SK-N-SH (cell line): ENCODE results near the gene SRF. TPM values are rescaled to one million over a fixed set of nuclear protein-coding genes. Genes with fewer than 3 reads are reported as not detected.

Source experiments
- CTCF ChIA-PET: fragments of 300-600, 350-600 bp; formaldehyde crosslinking; extraction: SDS; loops from one replicate; lab custom pipeline; 2021; lab: Yijun Ruan, JAX
- POLR2A ChIA-PET: fragments of 350-600 bp; sonication (Branson Sonifier 250); formaldehyde crosslinking; extraction: SDS; loops from one replicate; lab custom pipeline; 2020; ENCODE audit warnings: antibody characterized with exemption, inconsistent platforms; lab: Yijun Ruan, JAX
- DNase-seq: peaks from one replicate; pipeline ENCODE4 v3.0.0; 2012
- H2AFZ ChIP-seq: fragments of 200-600 bp; sonication (generic); 2 replicates; pipeline ENCODE4 v1.8.1; 2016; ENCODE audit warnings: antibody characterized with exemption, mild to moderate bottlenecking, low read depth
- H3F3A ChIP-seq: fragments of 200-600 bp; sonication (generic); replicated peaks from 2 replicates; pipeline ENCODE3; 2016; ENCODE audit warnings: antibody characterized with exemption, mild to moderate bottlenecking; ENCODE audit not compliant: insufficient read depth
- H3K27ac ChIP-seq, 2 experiments: fragments of 200-500 bp in 1 of 2; fragments of 200-600 bp in 1 of 2; sonication (Bioruptor generic) in 1 of 2; sonication (generic), shearing (Covaris generic) in 1 of 2; 2 replicates each; pipeline versions ENCODE4 v1.5.1 to v1.6.1; 2014 to 2016; ENCODE audit warnings: low read depth in 2 of 2, inconsistent platforms in 1 of 2, low read length in 1 of 2, mild to moderate bottlenecking in 1 of 2, mixed read lengths in 1 of 2
- H3K27me3 ChIP-seq: fragments of 200-600 bp; sonication (generic), shearing (Covaris generic); 2 replicates; pipeline ENCODE4 v1.6.1; 2016; ENCODE audit warnings: mixed run types; ENCODE audit not compliant: insufficient read depth
- H3K36me3 ChIP-seq, 2 experiments: fragments of 200-500 bp in 1 of 2; fragments of 200-600 bp in 1 of 2; sonication (Bioruptor generic) in 1 of 2; sonication (generic) in 1 of 2; replicated peaks in 1 of 2; 2 replicates each; pipeline versions ENCODE3 to v1.5.1; 2014 to 2016; ENCODE audit warnings: low read length in 1 of 2, mild to moderate bottlenecking in 1 of 2; ENCODE audit not compliant: insufficient read depth in 2 of 2, control insufficient read depth in 1 of 2
- H3K4me1 ChIP-seq, 2 experiments: fragments of 200-500 bp in 1 of 2; fragments of 200-600 bp in 1 of 2; sonication (Bioruptor generic) in 1 of 2; sonication (generic), shearing (Covaris generic) in 1 of 2; 2 replicates each; pipeline versions ENCODE4 v1.5.1 to v1.6.1; 2014 to 2016; ENCODE audit warnings: low read depth in 1 of 2, low read length in 1 of 2, mixed run types in 1 of 2; ENCODE audit not compliant: insufficient read depth in 2 of 2, control insufficient read depth in 1 of 2
- H3K4me2 ChIP-seq: fragments of 200-600 bp; sonication (generic), shearing (Covaris generic); 2 replicates; pipeline ENCODE4 v1.6.1; 2017; ENCODE audit warnings: mixed run types
- H3K4me3 ChIP-seq, 2 experiments: fragments of 200-500 bp in 1 of 2; fragments of 200-600 bp in 1 of 2; sonication (Bioruptor generic) in 1 of 2; sonication (generic), shearing (Covaris generic) in 1 of 2; 2 replicates each; pipeline versions ENCODE4 v1.5.1 to v1.8.1; 2014 to 2016; ENCODE audit warnings: low read depth in 2 of 2, inconsistent platforms in 1 of 2, low read length in 1 of 2, mild to moderate bottlenecking in 1 of 2, mixed read lengths in 1 of 2, moderate library complexity in 1 of 2
- H3K79me2 ChIP-seq: fragments of 200-600 bp; sonication (generic); 2 replicates; pipeline ENCODE4 v1.8.1; 2017; ENCODE audit warnings: mild to moderate bottlenecking; ENCODE audit not compliant: insufficient read depth
- H3K9ac ChIP-seq: fragments of 200-600 bp; sonication (generic); 2 replicates; pipeline ENCODE4 v1.6.1; 2017; ENCODE audit warnings: mixed run types
- H3K9me2 ChIP-seq: fragments of 200-600 bp; sonication (generic); 2 replicates; pipeline ENCODE4 v1.6.1; 2017; ENCODE audit warnings: mixed run types
- H3K9me3 ChIP-seq: fragments of 200-600 bp; sonication (generic); 2 replicates; pipeline ENCODE4 v1.6.1; 2017; ENCODE audit warnings: mixed run types, mild to moderate bottlenecking, moderate library complexity
- H4K20me1 ChIP-seq: fragments of 200-600 bp; sonication (generic); 2 replicates; pipeline ENCODE4 v1.6.1; 2017; ENCODE audit warnings: mild to moderate bottlenecking, mixed run types; ENCODE audit not compliant: insufficient read depth
- ELF1 ChIP-seq: IDR thresholded peaks from 2 replicates; pipeline ENCODE4 v1.4.0; 2012
- FOSL2 ChIP-seq: IDR thresholded peaks from 2 replicates; pipeline ENCODE4 v1.4.0; 2012; ENCODE audit warnings: low read depth, mild to moderate bottlenecking, moderate library complexity, borderline replicate concordance
- FOXM1 ChIP-seq: IDR thresholded peaks from 2 replicates; pipeline ENCODE4 v1.4.0; 2012; ENCODE audit warnings: low read depth, mild to moderate bottlenecking
- GABPA ChIP-seq: IDR thresholded peaks from 2 replicates; pipeline ENCODE4 v1.4.0; 2012; ENCODE audit warnings: low read depth, mild to moderate bottlenecking
- GATA2 ChIP-seq: sonication (generic); formaldehyde crosslinking; IDR thresholded peaks from 2 replicates; pipeline ENCODE4 v1.5.0; 2020; ENCODE audit warnings: mild to moderate bottlenecking, missing genetic modification reagents
- MXI1 ChIP-seq: IDR thresholded peaks from 2 replicates; pipeline ENCODE4 v1.6.1; 2012; ENCODE audit warnings: mild to moderate bottlenecking, low read depth, low read length, improper control_type of control experiment
- POLR2AphosphoS5 ChIP-seq: IDR thresholded peaks from 2 replicates; pipeline ENCODE4 v1.6.1; 2012; ENCODE audit warnings: low read depth, low read length
- RAD21 ChIP-seq: IDR thresholded peaks from 2 replicates; pipeline ENCODE4 v1.6.1; 2012; ENCODE audit warnings: mild to moderate bottlenecking, low read length
- RCOR1 ChIP-seq: fragments of 150-350 bp; IDR thresholded peaks from 2 replicates; pipeline ENCODE4 v1.6.1; 2017; ENCODE audit warnings: antibody characterized with exemption, low read length
- RFX5 ChIP-seq: IDR thresholded peaks from 2 replicates; pipeline ENCODE4 v1.6.1; 2012; ENCODE audit warnings: mild to moderate bottlenecking, improper control_type of control experiment, low read length
- SIN3A ChIP-seq: IDR thresholded peaks from 2 replicates; pipeline ENCODE4 v1.6.1; 2012; ENCODE audit warnings: low read depth, mild to moderate bottlenecking, low read length, moderate library complexity, borderline replicate concordance
- SMC3 ChIP-seq: IDR thresholded peaks from 2 replicates; pipeline ENCODE4 v1.6.1; 2012; ENCODE audit warnings: low read depth, low read length, improper control_type of control experiment
- TEAD4 ChIP-seq: IDR thresholded peaks from 2 replicates; pipeline ENCODE4 v1.4.0; 2012; ENCODE audit warnings: mild to moderate bottlenecking, borderline replicate concordance; ENCODE audit not compliant: insufficient read depth
- WGBS: methylation state at CpG from one replicate; pipeline ENCODE4 v1.1.6; 2017; ENCODE audit warnings: low lambda C conversion rate; 5-methylcytosine and 5-hydroxymethylcytosine counted together
- polyA plus RNA-seq, 3 experiments: library from polyadenylated mRNA; depleted of rRNA; stranded (reverse); fragments of >200 nt; gene quantifications; 2 replicates each; pipeline ENCODE4 v1.2.3, GENCODE V29; 2012
- TF ChIP-seq, protein P1 (sequence below): IDR thresholded peaks from 2 replicates; pipeline ENCODE4 v1.4.0; 2012; ENCODE audit warnings: low read depth
- TF ChIP-seq, protein P2 (sequence below): IDR thresholded peaks from 2 replicates; pipeline ENCODE4 v1.4.0; 2012; ENCODE audit warnings: low read depth, borderline replicate concordance
- TF ChIP-seq, protein P3 (sequence below): IDR thresholded peaks from 2 replicates; pipeline ENCODE4 v1.6.1; 2012; ENCODE audit warnings: mild to moderate bottlenecking, low read depth, low read length, moderate library complexity

Gene SRF
- polyA plus RNA-seq, 1 of the 3 experiments (the other 2 are of a cell fraction) = 31.7 TPM

DNA sequence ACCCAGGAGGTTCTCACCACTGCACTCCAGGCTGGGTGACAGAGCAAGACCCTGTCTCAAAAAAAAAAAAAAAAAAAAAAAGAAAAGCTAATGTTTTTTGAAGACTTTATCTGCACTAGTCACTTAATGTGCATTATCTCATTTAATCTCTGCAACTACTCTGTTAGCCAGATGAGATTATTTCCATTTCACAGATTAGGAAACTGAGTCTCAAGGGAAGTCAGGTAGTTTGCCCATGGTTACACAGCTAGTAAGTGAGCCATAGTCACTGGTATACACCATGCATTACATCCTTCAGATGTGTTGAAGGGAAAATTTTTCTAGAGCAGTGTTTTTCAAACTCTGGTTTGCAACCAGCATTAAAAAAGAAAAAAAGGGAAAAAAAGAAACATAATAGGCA, 7.2 kb upstream of the SRF start (continued):
- no peak for TF ChIP-seq RAD21

DNA sequence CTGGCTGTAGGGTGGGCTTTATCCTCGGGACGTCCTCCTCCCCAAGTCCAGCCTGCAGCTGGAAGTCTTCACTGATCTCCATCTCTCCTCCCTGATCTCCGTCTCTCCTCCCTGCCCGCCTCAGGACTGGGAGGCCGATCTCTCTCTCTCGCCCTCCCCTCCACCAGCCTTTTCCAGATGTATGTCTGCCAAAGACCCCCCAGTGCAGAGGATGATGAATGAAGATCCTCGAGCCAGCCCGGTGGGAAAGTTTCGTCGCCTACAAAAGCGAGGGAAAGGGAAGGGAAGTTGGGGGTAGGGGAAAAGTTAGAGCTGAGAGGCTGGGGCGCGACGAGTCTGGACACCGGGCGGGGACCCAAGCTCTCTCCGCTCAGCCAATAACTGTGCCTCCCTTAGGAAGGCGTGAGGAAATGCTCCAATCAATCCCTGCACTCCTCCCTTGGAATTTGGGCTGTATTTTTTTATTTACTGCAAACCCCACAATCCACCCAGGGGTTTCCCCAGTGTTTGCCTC, 595 bp upstream of the SRF start:
- TF ChIP-seq SMC3 (no peak), TEAD4 (no peak)
- TF ChIP-seq, protein P1, sequence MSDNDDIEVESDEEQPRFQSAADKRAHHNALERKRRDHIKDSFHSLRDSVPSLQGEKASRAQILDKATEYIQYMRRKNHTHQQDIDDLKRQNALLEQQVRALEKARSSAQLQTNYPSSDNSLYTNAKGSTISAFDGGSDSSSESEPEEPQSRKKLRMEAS = 0 out of 2 replicates have a peak, but pooled peaks have one; percentile 33
- no peaks in the 10 kb centered on the region for H3K9me2 ChIP-seq
- CTCF ChIA-PET = interaction anchor here (0.6 to 5.2 kb wide), 10 partner anchors 10 to 268 kb away, joined by 3 to 33 read pairs (median 4); partner anchors contain the start of genes CUL9 and DNPH1
- H3F3A ChIP-seq = peaks cover 13% of the 10 kb centered on the region
- H3K79me2 ChIP-seq = peaks cover 30% of the 10 kb centered on the region
- H3K4me1 ChIP-seq = peaks cover 18 to 30% of the 10 kb centered on the region in 2 experiments
- H3K27ac ChIP-seq = peak overlapping the region; percentile 87 to 91
- peak overlapping the region; percentile 81 for H3K4me2 ChIP-seq
- peaks cover 7% of the 10 kb centered on the region in 2 experiments for H3K36me3 ChIP-seq
- peaks cover 15% of the 10 kb centered on the region for H4K20me1 ChIP-seq
- no peaks in the 10 kb centered on the region for H3K27me3 ChIP-seq
- 3% methylated on average over 18 of the region's 18 CpGs for WGBS
- DNase-seq = peak; percentile 78
- no peaks in the 10 kb centered on the region for H3K9me3 ChIP-seq
- peak overlapping the region; percentile 65 to 84 for H3K4me3 ChIP-seq
- POLR2A ChIA-PET = interaction anchor here (1.0 to 1.3 kb wide), 3 partner anchors 28 to 156 kb away, joined by 3 to 6 read pairs (median 3); partner anchors contain the start of genes KLHDC3, MEA1 and RRP36
- peak overlapping the region; percentile 69 for H3K9ac ChIP-seq
- H2AFZ ChIP-seq = peak overlapping the region; percentile 84

DNA sequence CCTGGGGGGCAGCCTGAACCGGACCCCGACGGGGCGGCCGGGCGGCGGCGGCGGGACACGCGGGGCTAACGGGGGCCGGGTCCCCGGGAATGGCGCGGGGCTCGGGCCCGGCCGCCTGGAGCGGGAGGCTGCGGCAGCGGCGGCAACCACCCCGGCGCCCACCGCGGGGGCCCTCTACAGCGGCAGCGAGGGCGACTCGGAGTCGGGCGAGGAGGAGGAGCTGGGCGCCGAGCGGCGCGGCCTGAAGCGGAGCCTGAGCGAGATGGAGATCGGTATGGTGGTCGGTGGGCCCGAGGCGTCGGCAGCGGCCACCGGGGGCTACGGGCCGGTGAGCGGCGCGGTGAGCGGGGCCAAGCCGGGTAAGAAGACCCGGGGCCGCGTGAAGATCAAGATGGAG, 636 bp downstream of the SRF start:
- POLR2A ChIA-PET = interaction anchor here (0.6 to 1.2 kb wide), 3 partner anchors 10 to 250 kb away, joined by 3 to 7 read pairs (median 4); partner anchors contain the start of genes CUL9 and ZNF318
- DNase-seq = peak; percentile 48
- no peak overlapping the region for H2AFZ ChIP-seq
- H3K4me2 ChIP-seq = peak overlapping the region; percentile 89
- CTCF ChIA-PET = interaction anchor here (1.0 to 2.3 kb wide), 6 partner anchors 9 to 190 kb away, joined by 3 to 8 read pairs (median 6); partner anchors contain the start of genes CUL9 and DNPH1
- H3K36me3 ChIP-seq = peaks cover 15 to 19% of the 10 kb centered on the region in 2 experiments
- TF ChIP-seq, protein P2, sequence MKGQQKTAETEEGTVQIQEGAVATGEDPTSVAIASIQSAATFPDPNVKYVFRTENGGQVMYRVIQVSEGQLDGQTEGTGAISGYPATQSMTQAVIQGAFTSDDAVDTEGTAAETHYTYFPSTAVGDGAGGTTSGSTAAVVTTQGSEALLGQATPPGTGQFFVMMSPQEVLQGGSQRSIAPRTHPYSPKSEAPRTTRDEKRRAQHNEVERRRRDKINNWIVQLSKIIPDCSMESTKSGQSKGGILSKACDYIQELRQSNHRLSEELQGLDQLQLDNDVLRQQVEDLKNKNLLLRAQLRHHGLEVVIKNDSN = no peak
- TF ChIP-seq FOXM1 = no peak
- no peak for TF ChIP-seq SIN3A
- TF ChIP-seq POLR2AphosphoS5 = no peak
- TF ChIP-seq MXI1 = no peak
- TF ChIP-seq ELF1 = no peak
- no peak for TF ChIP-seq GABPA
- TF ChIP-seq FOSL2 = no peak
- no peak for TF ChIP-seq RAD21
- no peak for TF ChIP-seq GATA2
- TF ChIP-seq RFX5 = no peak
- TF ChIP-seq RCOR1 = no peak
- TF ChIP-seq, protein P3, sequence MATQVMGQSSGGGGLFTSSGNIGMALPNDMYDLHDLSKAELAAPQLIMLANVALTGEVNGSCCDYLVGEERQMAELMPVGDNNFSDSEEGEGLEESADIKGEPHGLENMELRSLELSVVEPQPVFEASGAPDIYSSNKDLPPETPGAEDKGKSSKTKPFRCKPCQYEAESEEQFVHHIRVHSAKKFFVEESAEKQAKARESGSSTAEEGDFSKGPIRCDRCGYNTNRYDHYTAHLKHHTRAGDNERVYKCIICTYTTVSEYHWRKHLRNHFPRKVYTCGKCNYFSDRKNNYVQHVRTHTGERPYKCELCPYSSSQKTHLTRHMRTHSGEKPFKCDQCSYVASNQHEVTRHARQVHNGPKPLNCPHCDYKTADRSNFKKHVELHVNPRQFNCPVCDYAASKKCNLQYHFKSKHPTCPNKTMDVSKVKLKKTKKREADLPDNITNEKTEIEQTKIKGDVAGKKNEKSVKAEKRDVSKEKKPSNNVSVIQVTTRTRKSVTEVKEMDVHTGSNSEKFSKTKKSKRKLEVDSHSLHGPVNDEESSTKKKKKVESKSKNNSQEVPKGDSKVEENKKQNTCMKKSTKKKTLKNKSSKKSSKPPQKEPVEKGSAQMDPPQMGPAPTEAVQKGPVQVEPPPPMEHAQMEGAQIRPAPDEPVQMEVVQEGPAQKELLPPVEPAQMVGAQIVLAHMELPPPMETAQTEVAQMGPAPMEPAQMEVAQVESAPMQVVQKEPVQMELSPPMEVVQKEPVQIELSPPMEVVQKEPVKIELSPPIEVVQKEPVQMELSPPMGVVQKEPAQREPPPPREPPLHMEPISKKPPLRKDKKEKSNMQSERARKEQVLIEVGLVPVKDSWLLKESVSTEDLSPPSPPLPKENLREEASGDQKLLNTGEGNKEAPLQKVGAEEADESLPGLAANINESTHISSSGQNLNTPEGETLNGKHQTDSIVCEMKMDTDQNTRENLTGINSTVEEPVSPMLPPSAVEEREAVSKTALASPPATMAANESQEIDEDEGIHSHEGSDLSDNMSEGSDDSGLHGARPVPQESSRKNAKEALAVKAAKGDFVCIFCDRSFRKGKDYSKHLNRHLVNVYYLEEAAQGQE = no peak
- H3K79me2 ChIP-seq = peaks cover 43% of the 10 kb centered on the region
- H4K20me1 ChIP-seq = peaks cover 19% of the 10 kb centered on the region
- H3K27ac ChIP-seq = peak overlapping the region; percentile 82 to 91
- peak overlapping the region; percentile 87 for H3K9ac ChIP-seq
- peaks cover 20 to 30% of the 10 kb centered on the region in 2 experiments for H3K4me1 ChIP-seq
- no peaks in the 10 kb centered on the region for H3K9me2 ChIP-seq
- H3K27me3 ChIP-seq = no peaks in the 10 kb centered on the region
- H3K9me3 ChIP-seq = no peaks in the 10 kb centered on the region
- H3K4me3 ChIP-seq = peak overlapping the region; percentile 65 to 84
- WGBS = 0% methylated on average over 23 of the region's 57 CpGs
- H3F3A ChIP-seq = peaks cover 13% of the 10 kb centered on the region
